Thoracic aorta (tissue), 2 donors: Measurements from ENCODE around the gene ATP2C1. TPM values are rescaled to one million over a fixed set of nuclear protein-coding genes. Genes with fewer than 3 reads are reported as not detected.

Experiments used
- ATAC-seq: fragments of 150-250 bp; one replicate; pipeline ENCODE4 v1.8.0; 2017; ENCODE audit warnings: low read depth; ENCODE audit not compliant: insufficient number of reproducible peaks, low FRiP score
- DNase-seq: peaks from one replicate; pipeline ENCODE4 v3.0.0-alpha.2; 2020; ENCODE audit warnings: low spot score
- H3K27ac ChIP-seq, 2 donors: fragments of 200-600 bp; sonication (generic); 1 replicate in 1 of 2; 2 replicates in 1 of 2; pipeline ENCODE4 v1.5.1; 2016; ENCODE audit warnings: mild to moderate bottlenecking in 2 of 2, moderate library complexity in 2 of 2
- H3K27me3 ChIP-seq: fragments of 200-600 bp; sonication (generic); replicated peaks from 2 replicates; pipeline ENCODE4 v1.6.0; 2016; ENCODE audit warnings: mild to moderate bottlenecking; ENCODE audit not compliant: insufficient read depth
- H3K36me3 ChIP-seq: fragments of 200-600 bp; sonication (generic); one replicate; pipeline ENCODE4 v1.5.1; 2016
- H3K4me1 ChIP-seq, 2 donors: fragments of 200-600 bp; sonication (generic); 1 replicate in 1 of 2; 2 replicates in 1 of 2; pipeline versions ENCODE4 v1.5.1 to v1.6.0; 2016; ENCODE audit warnings: low read depth in 2 of 2, mild to moderate bottlenecking in 1 of 2; ENCODE audit not compliant: control insufficient read depth in 1 of 2
- H3K4me3 ChIP-seq: fragments of 200-600 bp; sonication (generic); 2 replicates; pipeline ENCODE4 v1.5.1; 2016; ENCODE audit warnings: mild to moderate bottlenecking
- H3K9me3 ChIP-seq: fragments of 200-600 bp; sonication (generic); 2 replicates; pipeline ENCODE4 v1.5.1; 2016
- CTCF ChIP-seq: fragments of 200-600 bp; sonication (generic); IDR thresholded peaks from one replicate; pipeline ENCODE4 v1.5.1; 2019; ENCODE audit warnings: antibody characterized with exemption
- total RNA-seq, 2 donors: library from RNA; depleted of rRNA; stranded (reverse); fragments of >200 nt; gene quantifications; one replicate each; pipeline versions ENCODE4 v1.1.0 to v1.2.3, GENCODE V29; 2016

ATP2C1 gene
- total RNA-seq, 2 donors from 2014 or later: 51.1 to 53.1 TPM

- Histone ChIP-seq H3K36me3 (no peaks in the 10 kb centered on the region), H3K9me3 (peaks cover 8% of the 10 kb centered on the region), H3K4me1 (peaks cover 7 to 8% of the 10 kb centered on the region in 2 donors), H3K4me3 (no peak overlapping the region), H3K27ac (no peak overlapping the region), H3K27me3 (no peaks in the 10 kb centered on the region)
- DNase-seq: no peak
- no peak for ATAC-seq
- no peak for TF ChIP-seq CTCF
Measured at GRCh38 chr3:130926504-130926903, 32.6 kb downstream of the ATP2C1 start.

- Histone ChIP-seq H3K4me3 (no peak overlapping the region), H3K27ac (no peak overlapping the region), H3K36me3 (no peaks in the 10 kb centered on the region), H3K9me3 (no peaks in the 10 kb centered on the region), H3K4me1 (peaks cover 7 to 8% of the 10 kb centered on the region in 2 donors), H3K27me3 (no peaks in the 10 kb centered on the region)
- DNase-seq (no peak), ATAC-seq (no peak)
- no peak for TF ChIP-seq CTCF
Measured at GRCh38 chr3:130929804-130930203, 35.9 kb downstream of the ATP2C1 start.

- Histone ChIP-seq H3K27ac (no peak overlapping the region), H3K27me3 (no peaks in the 10 kb centered on the region), H3K36me3 (no peaks in the 10 kb centered on the region), H3K9me3 (no peaks in the 10 kb centered on the region), H3K4me3 (no peak overlapping the region), H3K4me1 (no peaks in the 10 kb centered on the region)
- ATAC-seq: no peak
- no peak for TF ChIP-seq CTCF
- DNase-seq: no peak
Measured at GRCh38 chr3:130932979-130933378, 39.1 kb downstream of the ATP2C1 start.

GRCh38 chr3:130933801-130934345, 40.0 kb downstream of the ATP2C1 start:
- DNase-seq (no peak), ATAC-seq (no peak)
- Histone ChIP-seq H3K36me3 (no peaks in the 10 kb centered on the region), H3K4me3 (no peak overlapping the region), H3K27me3 (no peaks in the 10 kb centered on the region), H3K27ac (no peak overlapping the region), H3K9me3 (no peaks in the 10 kb centered on the region), H3K4me1 (no peaks in the 10 kb centered on the region)
- no peak for TF ChIP-seq CTCF

- Histone ChIP-seq H3K27ac (no peak overlapping the region), H3K36me3 (no peaks in the 10 kb centered on the region), H3K27me3 (no peaks in the 10 kb centered on the region), H3K4me1 (no peaks in the 10 kb centered on the region), H3K4me3 (no peak overlapping the region), H3K9me3 (no peaks in the 10 kb centered on the region)
- no peak for TF ChIP-seq CTCF
- DNase-seq (no peak), ATAC-seq (no peak)
Measured at GRCh38 chr3:130934442-130935089, 40.7 kb downstream of the ATP2C1 start.
